B cell (primary cell): ENCODE results near the gene RAB3B. TPM values are rescaled to one million over a fixed set of nuclear protein-coding genes. Genes with fewer than 3 reads are reported as not detected.

Experiments
- ATAC-seq: fragments of 200-7000 bp; cut with Tn5 transposase; one replicate; pipeline ENCODE4 v1.10.0; 2021; ENCODE audit warnings: low read depth, mild to moderate bottlenecking, moderate number of reproducible peaks, moderate library complexity
- CTCF ChIA-PET: fragments of 350-600 bp; sonication (Branson Sonifier 250); formaldehyde crosslinking; loops from one replicate; lab custom pipeline; 2021; ENCODE audit warnings: antibody characterized with exemption, inconsistent platforms; lab: Charles Lee
- POLR2A ChIA-PET: fragments of 350-600 bp; sonication (Branson Sonifier 250); formaldehyde crosslinking; loops from one replicate; lab custom pipeline; 2021; ENCODE audit warnings: antibody characterized with exemption; lab: Charles Lee
- DNase-seq: peaks from one replicate; pipeline ENCODE4 v3.0.0; 2013
- H2AFZ ChIP-seq: 2 replicates; pipeline ENCODE4 v1.6.1; 2012; ENCODE audit warnings: mild to moderate bottlenecking, low read depth, low read length; ENCODE audit not compliant: insufficient read depth, poor library complexity, severe bottlenecking
- H3K27ac ChIP-seq, 2 donors: 1 replicate in 1 of 2; 2 replicates in 1 of 2; pipeline ENCODE4 v1.5.1; 2012 to 2013; ENCODE audit warnings: low read length in 2 of 2, mild to moderate bottlenecking in 2 of 2, moderate library complexity in 1 of 2
- H3K27me3 ChIP-seq, 4 experiments: fragments of 200-600 bp in 1 of 4; sonication (generic) in 1 of 4; replicated peaks in 1 of 4; 1 replicate in 2 of 4; 2 replicates in 2 of 4; pipeline versions ENCODE4 v1.6.1 to v1.7.0; 2013 to 2016; ENCODE audit warnings: low read length in 3 of 4, mild to moderate bottlenecking in 2 of 4, mixed read lengths in 1 of 4, moderate library complexity in 1 of 4; ENCODE audit not compliant: insufficient read depth in 4 of 4, control insufficient read depth in 3 of 4; ENCODE audit errors: control extremely low read depth in 1 of 4
- H3K36me3 ChIP-seq, 2 experiments: replicated peaks in 1 of 2; 1 replicate in 1 of 2; 2 replicates in 1 of 2; pipeline versions ENCODE4 v1.6.1 to v1.7.1; 2013; ENCODE audit warnings: low read length in 1 of 2; ENCODE audit not compliant: insufficient read depth in 2 of 2, control insufficient read depth in 1 of 2; ENCODE audit errors: control extremely low read depth in 1 of 2, extremely low read depth in 1 of 2
- H3K4me1 ChIP-seq, 2 donors: fragments of 200-600 bp in 1 of 2; sonication (generic) in 1 of 2; 1 replicate in 1 of 2; 2 replicates in 1 of 2; pipeline versions ENCODE4 v1.5.1 to v1.6.1; 2013 to 2017; ENCODE audit warnings: low read length in 2 of 2; ENCODE audit not compliant: control insufficient read depth in 2 of 2, insufficient read depth in 2 of 2
- H3K4me2 ChIP-seq: replicated peaks from 2 replicates; pipeline ENCODE3; 2012; ENCODE audit warnings: mild to moderate bottlenecking, low read depth, low read length; ENCODE audit not compliant: poor library complexity, severe bottlenecking
- H3K4me3 ChIP-seq, 5 experiments: fragments of 200-600 bp in 1 of 5; sonication (generic) in 1 of 5; 1 replicate in 3 of 5; 2 replicates in 2 of 5; pipeline versions ENCODE4 v1.5.1 to v1.7.0; 2011 to 2016; ENCODE audit warnings: low read length in 4 of 5, mild to moderate bottlenecking in 4 of 5, low read depth in 2 of 5, control low read depth in 1 of 5, moderate library complexity in 1 of 5; ENCODE audit not compliant: insufficient read depth in 1 of 5; ENCODE audit errors: control extremely low read depth in 1 of 5, extremely low read depth in 1 of 5
- H3K79me2 ChIP-seq: fragments of 200-600 bp; sonication (generic); one replicate; pipeline ENCODE4 v1.6.0; 2016; ENCODE audit warnings: low read length; ENCODE audit not compliant: control insufficient read depth, insufficient read depth
- H3K9ac ChIP-seq: fragments of 200-600 bp; sonication (generic); 2 replicates; pipeline ENCODE4 v1.6.1; 2017; ENCODE audit warnings: mild to moderate bottlenecking, low read length, moderate library complexity
- H3K9me3 ChIP-seq, 3 donors: one replicate each; pipeline versions ENCODE4 v1.6.1 to v1.7.1; 2013; ENCODE audit warnings: low read length in 2 of 3; ENCODE audit not compliant: control insufficient read depth in 2 of 3, insufficient read depth in 1 of 3; ENCODE audit errors: control extremely low read depth in 1 of 3
- H4K20me1 ChIP-seq: 2 replicates; pipeline ENCODE4 v1.6.0; 2012; ENCODE audit warnings: mild to moderate bottlenecking, low read length; ENCODE audit not compliant: insufficient read depth, control insufficient read depth, poor library complexity, severe bottlenecking
- H3K27ac Mint-ChIP-seq: one replicate; pipeline ENCODE4 v1.8.0; 2021; ENCODE audit warnings: mixed read lengths
- H3K27me3 Mint-ChIP-seq: one replicate; pipeline ENCODE4 v1.8.0; 2021; ENCODE audit warnings: mixed read lengths
- H3K4me1 Mint-ChIP-seq: one replicate; pipeline ENCODE4 v1.8.0; 2021; ENCODE audit warnings: mixed read lengths
- H3K4me3 Mint-ChIP-seq: one replicate; pipeline ENCODE4 v1.8.0; 2021; ENCODE audit warnings: mixed read lengths
- H3K9me3 Mint-ChIP-seq: one replicate; pipeline ENCODE4 v1.8.0; 2022; ENCODE audit warnings: mixed read lengths; ENCODE audit not compliant: insufficient read depth
- EZH2 ChIP-seq: IDR thresholded peaks from 2 replicates; pipeline ENCODE4 v1.6.1; 2012; ENCODE audit warnings: borderline replicate concordance, low read depth, mild to moderate bottlenecking, moderate library complexity, low read length; ENCODE audit not compliant: insufficient read depth, poor library complexity, severe bottlenecking
- WGBS: methylation state at CpG from one replicate; pipeline ENCODE4 v1.1.5; 2013; ENCODE audit warnings: missing lambda C conversion rate; ENCODE audit not compliant: insufficient coverage; 5-methylcytosine and 5-hydroxymethylcytosine counted together
- intact Hi-C: fragments of 100-400 bp; cut with micrococcal nuclease; formaldehyde crosslinking; loops from one replicate; pipeline ENCODE4 v1.10.0; 2022
- polyA plus RNA-seq: library from polyadenylated mRNA; depleted of rRNA; stranded (reverse); fragments of >200 nt; gene quantifications from 2 replicates; pipeline ENCODE4 v1.2.3, GENCODE V29; 2012
- total RNA-seq, 2 donors: library from RNA; stranded (reverse); fragments of 120-200 nt in 1 of 2; gene quantifications; 1 replicate in 1 of 2; 2 replicates in 1 of 2; pipeline versions ENCODE4 v1.2.3 to v1.2.4, GENCODE V29; 2013 to 2022
- TF ChIP-seq, protein P1 (sequence below): fragments of 200-600 bp; IDR thresholded peaks from one replicate; pipeline ENCODE4 v1.8.0; 2022; ENCODE audit warnings: antibody characterized with exemption, mild to moderate bottlenecking

RAB3B gene
- total and polyA plus RNA-seq, 2 donors (not counting 1 experiment from before 2014, with no cell fraction given): 0.02 TPM; not detected in 1

DNA sequence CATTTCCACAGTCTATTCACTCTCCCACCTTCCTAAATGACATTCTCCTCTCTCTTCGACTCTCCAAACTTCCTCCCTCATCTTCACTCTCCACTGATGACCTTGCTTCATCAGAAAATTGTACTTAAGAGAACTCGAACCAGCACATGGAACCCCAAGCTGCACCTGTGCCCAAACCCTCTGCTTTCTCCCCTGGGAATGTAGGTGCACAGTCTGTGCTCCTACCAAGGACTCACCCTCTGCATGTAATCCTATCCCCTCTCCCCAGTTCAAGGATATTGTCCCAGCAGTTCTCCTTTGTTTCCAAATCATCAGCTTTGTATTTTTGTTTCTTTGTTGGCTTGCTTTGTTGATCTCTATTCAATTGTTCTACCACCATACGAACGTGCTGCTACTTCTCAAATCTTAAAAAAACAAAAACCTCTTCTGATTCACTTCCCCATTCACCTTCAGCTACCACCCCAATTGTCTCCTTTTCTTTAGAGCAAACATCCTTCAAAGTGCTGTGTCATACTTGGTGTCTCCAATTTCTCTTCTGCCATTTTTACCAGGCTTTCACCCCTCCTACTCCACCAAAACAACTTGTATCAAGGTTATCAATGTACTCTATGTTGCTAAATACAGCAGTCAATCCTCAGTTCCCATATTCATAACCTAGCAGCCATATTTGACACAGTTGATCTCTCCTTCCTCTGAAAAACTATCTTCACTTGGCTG lies 26.8 kb downstream of the RAB3B start:
- DNase-seq (peak; percentile 25), ATAC-seq (no peak)
- Histone ChIP-seq H2AFZ (peak overlapping the region; percentile 35), H3K36me3 (no peaks in the 10 kb centered on the region), H3K4me3 (peak overlapping the region in 1 of 5 experiments; percentile 3), H4K20me1 (no peaks in the 10 kb centered on the region), H3K9ac (peak overlapping the region; percentile 30), H3K79me2 (no peaks in the 10 kb centered on the region), H3K27ac (no peak overlapping the region), H3K4me1 (peaks cover 6 to 12% of the 10 kb centered on the region in 2 donors), H3K4me2 (peak overlapping the region; percentile 35), H3K9me3 (no peaks in the 10 kb centered on the region), H3K27me3 (peaks cover 0 to 7% (median 0%) of the 10 kb centered on the region in 4 experiments)
- no peaks in the 10 kb centered on the region for H3K9me3 Mint-ChIP-seq
- ChIA-PET CTCF (no interaction called here), POLR2A (no interaction called here)
- no peak overlapping the region for H3K4me3 Mint-ChIP-seq
- TF ChIP-seq EZH2: no peak
- TF ChIP-seq, protein P1, sequence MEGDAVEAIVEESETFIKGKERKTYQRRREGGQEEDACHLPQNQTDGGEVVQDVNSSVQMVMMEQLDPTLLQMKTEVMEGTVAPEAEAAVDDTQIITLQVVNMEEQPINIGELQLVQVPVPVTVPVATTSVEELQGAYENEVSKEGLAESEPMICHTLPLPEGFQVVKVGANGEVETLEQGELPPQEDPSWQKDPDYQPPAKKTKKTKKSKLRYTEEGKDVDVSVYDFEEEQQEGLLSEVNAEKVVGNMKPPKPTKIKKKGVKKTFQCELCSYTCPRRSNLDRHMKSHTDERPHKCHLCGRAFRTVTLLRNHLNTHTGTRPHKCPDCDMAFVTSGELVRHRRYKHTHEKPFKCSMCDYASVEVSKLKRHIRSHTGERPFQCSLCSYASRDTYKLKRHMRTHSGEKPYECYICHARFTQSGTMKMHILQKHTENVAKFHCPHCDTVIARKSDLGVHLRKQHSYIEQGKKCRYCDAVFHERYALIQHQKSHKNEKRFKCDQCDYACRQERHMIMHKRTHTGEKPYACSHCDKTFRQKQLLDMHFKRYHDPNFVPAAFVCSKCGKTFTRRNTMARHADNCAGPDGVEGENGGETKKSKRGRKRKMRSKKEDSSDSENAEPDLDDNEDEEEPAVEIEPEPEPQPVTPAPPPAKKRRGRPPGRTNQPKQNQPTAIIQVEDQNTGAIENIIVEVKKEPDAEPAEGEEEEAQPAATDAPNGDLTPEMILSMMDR: no peak
- no peaks in the 10 kb centered on the region for H3K4me1 Mint-ChIP-seq
- intact Hi-C loops: no loop called here
- 30% methylated on average over 2 of the region's 4 CpGs for WGBS
- H3K27ac Mint-ChIP-seq: no peak overlapping the region
- H3K27me3 Mint-ChIP-seq: peaks cover 24% of the 10 kb centered on the region
